ENCODE data around the gene APBA1.
"Not testable (repeated sequence)": the region's sequence is repeated elsewhere in the genome, so short reads cannot be mapped to it uniquely, and the experiment has no call there.

APBA1 gene

GRCh38 chr9:69603656-69604055 is 68.5 kb downstream of the APBA1 start:
- H3K9me3 Mint-ChIP-seq = peaks cover 7% of the 10 kb centered on the region
- H3K27ac Mint-ChIP-seq = no peak overlapping the region
- no peaks in the 10 kb centered on the region for H3K36me3 Mint-ChIP-seq

GRCh38 chr9:69602773-69603172 is 69.4 kb downstream of the APBA1 start:
- Mint-ChIP-seq H3K36me3 (no peaks in the 10 kb centered on the region), H3K27me3 (peaks cover 12% of the 10 kb centered on the region), H3K27ac (no peak overlapping the region), H3K9me3 (peaks cover 7% of the 10 kb centered on the region), H3K4me3 (no peak overlapping the region), H3K4me1 (no peaks in the 10 kb centered on the region)
- no peak for ATAC-seq

More at GRCh38 chr9:69603656-69604055, 68.5 kb downstream of the APBA1 start:
- Mint-ChIP-seq H3K27me3 (peaks cover 12% of the 10 kb centered on the region), H3K4me3 (no peak overlapping the region), H3K4me1 (no peaks in the 10 kb centered on the region)
- no peak for ATAC-seq

- no peak overlapping the region for H3K27ac Mint-ChIP-seq
Measured at GRCh38 chr9:69601698-69602097, 70.5 kb downstream of the APBA1 start.

GRCh38 chr9:69600314-69601047 is 71.7 kb downstream of the APBA1 start:
- no peak for ATAC-seq
- Mint-ChIP-seq H3K27me3 (peaks cover 12% of the 10 kb centered on the region), H3K36me3 (no peaks in the 10 kb centered on the region), H3K4me1 (no peaks in the 10 kb centered on the region), H3K27ac (no peak overlapping the region), H3K9me3 (peaks cover 7% of the 10 kb centered on the region), H3K4me3 (no peak overlapping the region)

More at GRCh38 chr9:69601698-69602097, 70.5 kb downstream of the APBA1 start:
- no peaks in the 10 kb centered on the region for H3K36me3 Mint-ChIP-seq
- no peak overlapping the region for H3K4me3 Mint-ChIP-seq
- peaks cover 7% of the 10 kb centered on the region for H3K9me3 Mint-ChIP-seq
- H3K4me1 Mint-ChIP-seq = no peaks in the 10 kb centered on the region
- ATAC-seq = no peak
- peaks cover 12% of the 10 kb centered on the region for H3K27me3 Mint-ChIP-seq

DNA sequence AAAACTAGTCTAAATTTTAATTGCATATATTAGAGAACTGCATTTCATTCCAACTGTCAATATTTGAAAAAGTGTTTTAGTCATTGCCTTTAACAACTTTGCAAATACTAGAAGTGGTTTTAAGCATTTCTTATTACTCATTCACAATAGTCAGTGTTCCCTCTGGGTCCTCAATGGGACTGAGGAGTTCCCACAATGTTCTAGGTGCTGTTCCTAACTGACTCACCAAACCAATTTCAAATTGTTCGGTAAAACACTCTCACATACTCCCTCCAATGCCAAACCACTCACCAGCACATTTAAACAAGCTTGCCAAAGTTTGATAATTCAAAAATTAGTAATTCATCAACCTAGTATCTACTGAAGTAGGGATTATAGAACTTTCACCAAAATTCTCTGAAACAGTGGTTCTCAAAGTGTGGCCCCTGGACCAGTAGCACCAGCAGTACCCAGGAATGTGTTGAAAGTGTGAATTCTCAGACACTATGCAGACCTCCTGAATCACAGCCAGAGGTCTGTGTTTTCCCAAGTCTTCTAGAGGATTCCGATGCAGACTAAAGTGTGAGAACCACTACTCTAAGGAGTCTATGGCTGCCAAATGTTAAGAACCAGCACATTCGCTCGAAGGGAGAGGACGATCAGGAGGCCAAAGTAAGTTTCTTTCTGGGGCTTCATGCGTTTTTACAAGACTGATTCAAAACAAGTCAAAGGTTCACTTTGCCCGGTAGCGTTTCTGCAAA is 72.8 kb downstream of the APBA1 start:
- ATAC-seq = no peak
- H3K27ac Mint-ChIP-seq = no peak overlapping the region
- H3K4me1 Mint-ChIP-seq = no peaks in the 10 kb centered on the region
- H3K9me3 Mint-ChIP-seq = peaks cover 5% of the 10 kb centered on the region
- H3K36me3 Mint-ChIP-seq = no peaks in the 10 kb centered on the region
- no peak overlapping the region for H3K4me3 Mint-ChIP-seq
- peaks cover 9% of the 10 kb centered on the region for H3K27me3 Mint-ChIP-seq

GRCh38 chr9:69596906-69597305 is 75.3 kb downstream of the APBA1 start:
- not testable (repeated sequence) for H3K36me3 Mint-ChIP-seq, H3K4me3 Mint-ChIP-seq, ATAC-seq, H3K27ac Mint-ChIP-seq, H3K4me1 Mint-ChIP-seq, H3K9me3 Mint-ChIP-seq, H3K27me3 Mint-ChIP-seq

DNA sequence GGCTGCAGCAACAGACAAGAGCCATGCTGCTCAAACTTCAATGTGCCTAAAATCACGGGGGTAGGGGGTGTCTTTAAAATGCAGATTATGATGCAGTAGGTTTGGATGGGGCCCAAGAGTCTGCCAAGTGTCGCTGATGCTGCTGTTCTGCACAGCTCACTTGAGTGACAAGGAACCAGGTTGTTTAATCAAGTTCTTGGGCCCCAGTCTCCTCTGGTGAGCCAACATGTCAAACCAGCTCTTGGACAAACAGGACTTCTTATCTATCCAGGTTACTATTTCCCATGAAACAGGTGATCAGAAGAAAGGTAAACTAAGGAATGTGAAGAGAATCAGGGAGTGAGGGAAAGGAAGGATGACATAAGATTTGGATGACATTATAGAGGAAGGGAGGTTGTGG is 78.0 kb downstream of the APBA1 start:
- H3K4me1 Mint-ChIP-seq = no peaks in the 10 kb centered on the region

DNA sequence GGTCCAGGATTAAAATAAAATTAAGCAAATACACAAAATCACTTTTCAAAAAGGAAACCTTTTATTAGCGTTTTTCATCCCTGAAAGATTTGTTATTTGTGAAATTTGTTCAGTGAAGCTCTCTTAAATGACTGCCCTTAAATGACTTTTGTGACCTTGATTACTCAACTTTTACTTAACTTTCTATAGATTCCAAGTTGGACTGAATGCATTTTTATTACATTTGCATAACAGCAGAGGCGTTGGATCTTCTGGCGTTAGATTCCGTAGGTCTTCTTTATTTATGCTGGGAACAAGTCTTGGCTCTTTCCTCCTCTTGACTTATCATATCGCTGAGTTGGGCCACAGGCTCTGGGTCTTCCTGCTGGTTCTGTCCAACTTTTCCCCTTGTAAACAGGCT is 78.4 kb downstream of the APBA1 start:
- Mint-ChIP-seq H3K27me3 (no peaks in the 10 kb centered on the region), H3K36me3 (no peaks in the 10 kb centered on the region), H3K4me3 (no peak overlapping the region), H3K27ac (no peak overlapping the region), H3K4me1 (no peaks in the 10 kb centered on the region), H3K9me3 (no peaks in the 10 kb centered on the region)
- no peak for ATAC-seq

More for the DNA sequence above, 78.0 kb downstream of the APBA1 start:
- H3K27ac Mint-ChIP-seq = no peak overlapping the region
- H3K4me3 Mint-ChIP-seq = no peak overlapping the region
- H3K9me3 Mint-ChIP-seq = no peaks in the 10 kb centered on the region
- no peaks in the 10 kb centered on the region for H3K27me3 Mint-ChIP-seq
- no peak for ATAC-seq
- no peaks in the 10 kb centered on the region for H3K36me3 Mint-ChIP-seq

- Mint-ChIP-seq H3K27ac (no peak overlapping the region), H3K4me1 (no peaks in the 10 kb centered on the region), H3K27me3 (no peaks in the 10 kb centered on the region), H3K4me3 (no peak overlapping the region), H3K36me3 (no peaks in the 10 kb centered on the region), H3K9me3 (no peaks in the 10 kb centered on the region)
- ATAC-seq = no peak
Measured at GRCh38 chr9:69593301-69593700, 78.9 kb downstream of the APBA1 start.

DNA sequence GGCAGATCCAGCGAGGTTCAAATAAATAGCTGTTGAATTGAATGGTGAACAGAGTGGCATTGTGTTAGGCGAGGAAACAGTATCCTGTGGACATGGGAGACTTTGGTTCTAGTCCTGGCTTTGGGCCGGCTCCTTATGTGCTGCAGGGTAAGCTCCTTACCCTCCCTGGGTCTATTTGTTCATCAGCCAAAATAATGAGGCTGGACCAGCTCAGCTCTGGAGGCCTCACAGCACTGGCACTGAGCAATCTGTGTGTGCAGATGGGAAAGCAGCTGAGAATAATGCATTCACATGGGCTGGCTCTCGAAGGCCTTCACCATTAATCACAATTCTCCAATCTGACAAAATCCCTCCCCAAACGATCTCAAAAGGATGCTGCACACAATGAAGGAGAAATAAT is 81.9 kb downstream of the APBA1 start:
- Mint-ChIP-seq H3K4me1 (no peaks in the 10 kb centered on the region), H3K27ac (no peak overlapping the region), H3K9me3 (no peaks in the 10 kb centered on the region), H3K27me3 (no peaks in the 10 kb centered on the region), H3K4me3 (no peak overlapping the region), H3K36me3 (no peaks in the 10 kb centered on the region)
- ATAC-seq = no peak

DNA sequence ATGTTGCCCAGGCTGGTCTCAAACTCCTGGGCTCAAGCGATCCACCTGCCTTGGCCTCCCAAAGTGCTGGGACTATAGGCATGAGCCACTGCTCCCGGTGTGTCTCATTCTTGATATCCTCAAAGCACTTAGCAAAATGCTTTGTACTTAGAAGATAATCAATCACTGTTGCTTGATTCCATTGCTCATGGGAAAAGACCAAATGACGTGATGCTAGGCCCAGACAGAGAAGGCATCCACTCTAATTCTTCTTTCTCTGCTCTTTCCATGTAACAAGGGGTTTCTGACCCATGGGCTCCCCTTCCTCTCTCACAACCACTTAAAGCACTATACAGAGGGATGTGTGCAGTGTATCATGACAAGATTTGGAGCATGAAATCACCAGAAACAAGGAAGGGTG is 83.0 kb downstream of the APBA1 start:
- H3K4me1 Mint-ChIP-seq = no peaks in the 10 kb centered on the region
- H3K36me3 Mint-ChIP-seq = no peaks in the 10 kb centered on the region
- no peak for ATAC-seq
- H3K27me3 Mint-ChIP-seq = no peaks in the 10 kb centered on the region
- H3K9me3 Mint-ChIP-seq = no peaks in the 10 kb centered on the region
- no peak overlapping the region for H3K27ac Mint-ChIP-seq
- no peak overlapping the region for H3K4me3 Mint-ChIP-seq

DNA sequence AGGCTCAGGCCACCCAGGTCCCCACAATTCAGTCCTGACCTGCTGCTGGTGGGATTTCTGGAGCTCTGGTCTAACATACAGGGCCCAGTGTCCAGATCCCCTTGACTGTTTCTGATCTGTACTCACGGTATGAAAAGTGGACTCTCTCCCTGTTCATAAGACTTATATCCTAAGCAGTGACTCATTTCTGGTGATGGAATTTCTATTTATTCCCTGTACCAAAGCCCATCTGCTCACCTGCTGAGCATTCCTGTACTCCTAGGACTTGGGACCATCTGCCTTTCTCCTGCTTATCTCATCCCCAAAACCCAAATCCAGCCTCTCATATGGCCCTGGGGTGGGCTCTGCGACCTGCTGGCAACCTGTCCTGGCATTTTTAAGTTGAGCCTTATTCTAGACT is 86.6 kb downstream of the APBA1 start:
- Mint-ChIP-seq H3K9me3 (no peaks in the 10 kb centered on the region), H3K27me3 (no peaks in the 10 kb centered on the region), H3K4me1 (no peaks in the 10 kb centered on the region), H3K36me3 (no peaks in the 10 kb centered on the region), H3K4me3 (no peak overlapping the region), H3K27ac (no peak overlapping the region)
- no peak for ATAC-seq

- ATAC-seq = no peak
- Mint-ChIP-seq H3K9me3 (no peaks in the 10 kb centered on the region), H3K27ac (no peak overlapping the region), H3K4me1 (no peaks in the 10 kb centered on the region), H3K27me3 (peaks cover 3% of the 10 kb centered on the region), H3K4me3 (no peak overlapping the region), H3K36me3 (no peaks in the 10 kb centered on the region)
Measured at GRCh38 chr9:69584759-69585158, 87.4 kb downstream of the APBA1 start.

DNA sequence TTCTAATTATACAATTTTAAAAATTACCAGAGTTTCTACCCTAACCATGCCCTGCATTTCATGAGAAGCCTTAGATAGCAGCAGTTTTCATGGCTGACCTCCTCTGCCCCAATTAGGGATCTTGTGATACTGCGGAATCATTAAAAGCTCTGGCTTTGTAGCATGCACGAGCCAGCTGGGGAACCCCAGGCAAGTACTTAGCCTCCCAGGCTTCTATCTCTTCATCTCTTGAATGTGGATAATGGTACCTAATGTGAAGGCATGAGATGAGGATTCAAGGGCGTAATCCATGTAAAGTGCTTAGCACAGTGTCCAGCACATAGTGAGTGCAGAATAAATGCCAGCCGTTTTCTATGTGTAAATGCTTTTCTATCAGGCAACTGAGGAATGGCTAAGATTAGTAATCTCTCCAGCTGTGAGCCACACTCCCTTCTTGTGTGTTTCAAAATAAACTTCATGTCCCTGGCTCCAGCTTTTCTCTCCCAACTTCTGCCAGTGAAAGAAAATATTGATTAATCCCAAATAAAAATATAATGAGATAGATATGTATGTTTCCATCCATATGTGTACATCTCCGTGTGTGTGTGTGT is 88.4 kb downstream of the APBA1 start:
- Mint-ChIP-seq H3K36me3 (no peaks in the 10 kb centered on the region), H3K4me1 (no peaks in the 10 kb centered on the region), H3K9me3 (no peaks in the 10 kb centered on the region), H3K27ac (no peak overlapping the region), H3K4me3 (no peak overlapping the region), H3K27me3 (peaks cover 10% of the 10 kb centered on the region)
- no peak for ATAC-seq

GRCh38 chr9:69582544-69583297 is 89.5 kb downstream of the APBA1 start:
- ATAC-seq = no peak
- no peaks in the 10 kb centered on the region for H3K4me1 Mint-ChIP-seq
- peaks cover 10% of the 10 kb centered on the region for H3K27me3 Mint-ChIP-seq
- H3K4me3 Mint-ChIP-seq = no peak overlapping the region
- no peak overlapping the region for H3K27ac Mint-ChIP-seq
- H3K9me3 Mint-ChIP-seq = no peaks in the 10 kb centered on the region
- no peaks in the 10 kb centered on the region for H3K36me3 Mint-ChIP-seq

Measured in stimulated activated memory B cell treated with anti-CD40 and anti-IgM and Interleukin-4, amounts not matched to agents 10 μg/mL and 1 μg/mL and 100 μg/mL, for 72 hours (primary cell).